ENCODE data around the gene RAE1.

GRCh38 chr20:57347393-57347792 lies 3.7 kb upstream of the RAE1 start:
- TF ChIP-seq CTCF (IDR thresholded peaks at IDR 0.05) = no peak
- no peak for TF ChIP-seq POLR2AphosphoS5 (IDR thresholded peaks at IDR 0.05)
- no peak for TF ChIP-seq EP300 (IDR thresholded peaks at IDR 0.05)
- TF ChIP-seq POLR2A (IDR thresholded peaks at IDR 0.05) = no peak
